Left lobe of liver (tissue), 1 donor: ENCODE data around the gene CCL2. TPM values are rescaled to one million over a fixed set of nuclear protein-coding genes. Genes with fewer than 3 reads are reported as not detected.

ENCODE experiments used
- total RNA-seq: library from RNA; stranded (reverse); gene quantifications from one replicate; pipeline ENCODE4 v1.2.1, GENCODE V29; 2021
- donor health status: DM: no; HTN: yes; CAD: no.

Gene CCL2
- total RNA-seq, 1 donor from 2014 or later = 0.91 TPM

Other genes starting within 250 kb of the CCL2 start
- not detected for gene CCL7, start 14.9 kb downstream of the CCL2 start, total RNA-seq
- not detected for gene CCL11, start 30.5 kb downstream of the CCL2 start, total RNA-seq
- gene CCL8, start 64.2 kb downstream of the CCL2 start, total RNA-seq = not detected
- gene CCL13, start 101.2 kb downstream of the CCL2 start, total RNA-seq = not detected
- gene CCL1, start 107.9 kb downstream of the CCL2 start, total RNA-seq = not detected